Activated B cell treated with CpG ODN at 0.5 μM for 24 hours (primary cell): ENCODE results near the gene TBL2. TPM values are rescaled to one million over a fixed set of nuclear protein-coding genes. Genes with fewer than 3 reads are reported as not detected.
"Not testable (repeated sequence)": the region's sequence is repeated elsewhere in the genome, so short reads cannot be mapped to it uniquely, and the experiment has no call there.

Experiments used
- ATAC-seq: fragments of 200-7000 bp; cut with Tn5 transposase; one replicate; pipeline ENCODE4 v1.10.0; 2021; ENCODE audit warnings: low read depth, mild to moderate bottlenecking, moderate library complexity
- CTCF ChIA-PET: fragments of 350-600 bp; sonication (Branson Sonifier 250); formaldehyde crosslinking; loops from one replicate; lab custom pipeline; 2021; ENCODE audit warnings: antibody characterized with exemption; lab: Charles Lee
- POLR2A ChIA-PET: fragments of 350-600 bp; sonication (Branson Sonifier 250); formaldehyde crosslinking; loops from one replicate; lab custom pipeline; 2021; ENCODE audit warnings: antibody characterized with exemption; lab: Charles Lee
- DNase-seq: peaks from one replicate; pipeline ENCODE4 v3.0.0; 2022
- H3K27ac Mint-ChIP-seq: one replicate; pipeline ENCODE4 v1.8.0; 2020; ENCODE audit warnings: mixed read lengths
- H3K27me3 Mint-ChIP-seq: one replicate; pipeline ENCODE4 v1.8.0; 2021; ENCODE audit warnings: mixed read lengths
- H3K36me3 Mint-ChIP-seq: one replicate; pipeline ENCODE4 v1.8.0; 2021; ENCODE audit warnings: low read depth, mixed read lengths
- H3K4me1 Mint-ChIP-seq: one replicate; pipeline ENCODE4 v1.8.0; 2021; ENCODE audit warnings: mixed read lengths
- H3K4me3 Mint-ChIP-seq: one replicate; pipeline ENCODE4 v1.8.0; 2020; ENCODE audit warnings: mild to moderate bottlenecking, mixed read lengths
- H3K9me3 Mint-ChIP-seq: one replicate; pipeline ENCODE4 v1.8.0; 2020; ENCODE audit warnings: mixed read lengths
- intact Hi-C: fragments of 100-400 bp; cut with micrococcal nuclease; formaldehyde crosslinking; loops from one replicate; pipeline ENCODE4 v1.15.1; 2024
- total RNA-seq: library from RNA; stranded (reverse); gene quantifications from 2 replicates; pipeline ENCODE4 v1.2.3, GENCODE V29; 2022
- TF ChIP-seq, protein P1 (sequence below): fragments of 200-600 bp; IDR thresholded peaks from one replicate; pipeline ENCODE4 v1.8.0; 2022; ENCODE audit warnings: antibody characterized with exemption, mild to moderate bottlenecking

Gene TBL2
- total RNA-seq, 1 donor from 2014 or later: 33.5 TPM

DNA sequence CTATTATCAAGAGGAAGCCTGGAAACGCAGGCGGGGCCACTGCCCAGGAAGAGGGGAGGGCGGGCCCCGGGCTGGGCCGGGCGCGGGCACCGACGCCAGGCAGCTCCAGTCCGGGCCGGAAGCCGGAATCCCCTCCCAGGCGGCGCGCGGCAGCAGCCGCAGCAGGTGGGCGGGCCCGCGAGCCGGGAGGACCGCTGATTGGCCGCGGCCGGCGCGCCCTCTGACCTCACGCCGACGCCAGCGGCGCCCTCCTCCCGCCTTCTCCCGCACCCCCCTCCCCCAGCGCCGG is 21.3 kb downstream of the TBL2 start:
- Mint-ChIP-seq H3K27me3 (no peaks in the 10 kb centered on the region), H3K27ac (peak overlapping the region; percentile 87), H3K4me1 (peaks cover 28% of the 10 kb centered on the region), H3K4me3 (peak overlapping the region; percentile 90), H3K9me3 (no peaks in the 10 kb centered on the region), H3K36me3 (peaks cover 26% of the 10 kb centered on the region)
- ATAC-seq (peak; percentile 90), DNase-seq (peak; percentile 87)
- TF ChIP-seq, protein P1, sequence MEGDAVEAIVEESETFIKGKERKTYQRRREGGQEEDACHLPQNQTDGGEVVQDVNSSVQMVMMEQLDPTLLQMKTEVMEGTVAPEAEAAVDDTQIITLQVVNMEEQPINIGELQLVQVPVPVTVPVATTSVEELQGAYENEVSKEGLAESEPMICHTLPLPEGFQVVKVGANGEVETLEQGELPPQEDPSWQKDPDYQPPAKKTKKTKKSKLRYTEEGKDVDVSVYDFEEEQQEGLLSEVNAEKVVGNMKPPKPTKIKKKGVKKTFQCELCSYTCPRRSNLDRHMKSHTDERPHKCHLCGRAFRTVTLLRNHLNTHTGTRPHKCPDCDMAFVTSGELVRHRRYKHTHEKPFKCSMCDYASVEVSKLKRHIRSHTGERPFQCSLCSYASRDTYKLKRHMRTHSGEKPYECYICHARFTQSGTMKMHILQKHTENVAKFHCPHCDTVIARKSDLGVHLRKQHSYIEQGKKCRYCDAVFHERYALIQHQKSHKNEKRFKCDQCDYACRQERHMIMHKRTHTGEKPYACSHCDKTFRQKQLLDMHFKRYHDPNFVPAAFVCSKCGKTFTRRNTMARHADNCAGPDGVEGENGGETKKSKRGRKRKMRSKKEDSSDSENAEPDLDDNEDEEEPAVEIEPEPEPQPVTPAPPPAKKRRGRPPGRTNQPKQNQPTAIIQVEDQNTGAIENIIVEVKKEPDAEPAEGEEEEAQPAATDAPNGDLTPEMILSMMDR: no peak
- POLR2A ChIA-PET: interaction anchor here (0.6 to 5.8 kb wide), 9 partner anchors 9 to 544 kb away, joined by 3 to 59 read pairs (median 4); partner anchors contain the start of genes ABHD11, BAZ1B and TBL2
- intact Hi-C loops: loop anchor here (1.0 to 2.0 kb wide), 6 partner anchors 12 to 728 kb away; partner anchors contain the start of genes ABHD11, BAZ1B, NSUN5 and TBL2
- CTCF ChIA-PET: no interaction called here

DNA sequence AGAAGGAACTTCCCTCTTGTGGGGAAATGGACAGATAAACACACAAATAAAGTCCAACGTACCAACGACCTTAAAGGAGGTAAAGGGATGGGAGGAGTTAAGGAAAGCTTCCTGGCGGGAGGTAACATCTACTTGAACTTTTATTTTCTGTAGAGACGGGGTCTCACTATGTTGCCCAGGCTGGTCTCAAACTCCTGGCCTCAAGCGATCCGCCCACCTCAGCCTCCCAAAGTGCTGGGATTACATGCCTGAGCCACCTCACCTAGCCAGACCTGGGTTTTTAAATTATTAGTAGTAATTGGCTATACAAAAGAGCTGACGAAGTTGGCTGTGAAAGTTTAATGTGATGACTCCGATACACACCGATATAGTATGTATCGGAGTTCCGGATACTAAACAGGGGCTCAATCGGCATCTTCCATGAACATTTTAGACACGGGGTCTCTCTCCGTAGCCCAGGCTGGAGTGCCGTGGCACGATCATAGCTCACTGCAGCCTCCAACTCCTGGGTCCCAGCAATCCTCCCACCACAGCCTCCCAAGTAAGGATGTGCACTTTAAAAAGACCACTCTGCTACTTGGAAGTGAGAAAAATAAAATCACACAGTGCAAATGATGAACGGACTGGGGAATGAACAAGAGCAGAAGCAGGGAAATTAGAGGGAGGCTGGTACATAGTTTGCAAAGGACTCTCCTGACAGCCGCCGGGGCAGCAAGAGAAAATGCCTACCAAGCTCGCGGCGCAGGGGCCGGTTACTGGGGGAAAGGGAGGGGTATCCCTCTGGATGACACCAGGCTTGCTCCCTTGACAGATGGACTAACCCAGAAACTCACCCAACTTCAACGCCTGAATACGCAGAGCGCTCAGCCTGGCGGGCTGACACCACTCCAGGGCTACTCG is 21.9 kb downstream of the TBL2 start:
- Mint-ChIP-seq H3K4me3 (peak overlapping the region; percentile 90), H3K9me3 (no peaks in the 10 kb centered on the region), H3K4me1 (peaks cover 29% of the 10 kb centered on the region), H3K27ac (peak overlapping the region; percentile 85), H3K36me3 (peaks cover 30% of the 10 kb centered on the region), H3K27me3 (no peaks in the 10 kb centered on the region)
- intact Hi-C loops: loop anchor here (1.0 to 2.0 kb wide), 6 partner anchors 13 to 728 kb away; partner anchors contain the start of genes ABHD11, BAZ1B, NSUN5 and TBL2
- ATAC-seq (no peak), DNase-seq (no peak)
- ChIA-PET CTCF (no interaction called here), POLR2A (interaction anchor here (0.6 to 5.8 kb wide), 9 partner anchors 10 to 544 kb away, joined by 3 to 59 read pairs (median 4); partner anchors contain the start of genes ABHD11, BAZ1B and TBL2)
- TF ChIP-seq, protein P1: no peak

DNA sequence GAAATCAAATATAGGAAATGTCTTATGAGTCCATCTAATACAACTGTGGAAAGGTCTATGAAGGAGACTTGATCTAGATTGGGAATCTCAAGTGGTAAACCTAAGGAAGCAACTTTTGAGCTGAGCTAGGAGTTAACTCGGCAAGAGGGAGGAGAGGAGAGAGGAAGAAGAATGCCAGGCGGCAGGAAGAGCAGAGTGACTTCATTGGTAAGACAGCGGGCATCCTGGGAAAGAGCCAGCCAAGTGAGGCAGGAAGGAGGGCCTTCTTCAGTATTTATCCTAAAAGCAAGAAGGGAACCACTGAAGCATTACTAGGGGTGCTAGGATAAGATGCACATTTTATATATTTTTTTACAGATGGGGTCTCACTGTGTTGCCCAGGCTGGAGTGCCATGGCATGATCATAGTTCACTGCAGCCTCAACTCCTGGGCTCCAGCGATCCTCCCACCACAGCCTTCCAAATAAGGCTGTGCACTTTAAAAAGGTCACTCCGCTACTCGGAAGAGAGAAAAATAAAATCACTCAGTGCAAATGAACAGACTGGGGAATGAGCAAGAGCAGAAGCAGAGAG is 22.9 kb downstream of the TBL2 start:
- ATAC-seq (no peak), DNase-seq (no peak)
- Mint-ChIP-seq H3K9me3 (no peaks in the 10 kb centered on the region), H3K4me3 (peak overlapping the region; percentile 90), H3K36me3 (peaks cover 37% of the 10 kb centered on the region), H3K27ac (peak overlapping the region; percentile 39), H3K4me1 (peaks cover 29% of the 10 kb centered on the region), H3K27me3 (no peaks in the 10 kb centered on the region)
- intact Hi-C loops: no loop called here
- ChIA-PET POLR2A (interaction anchor here (0.6 to 3.5 kb wide), 4 partner anchors 9 to 36 kb away, joined by 3 to 29 read pairs (median 3); partner anchors contain the start of gene BAZ1B), CTCF (no interaction called here)
- TF ChIP-seq, protein P1: no peak

DNA sequence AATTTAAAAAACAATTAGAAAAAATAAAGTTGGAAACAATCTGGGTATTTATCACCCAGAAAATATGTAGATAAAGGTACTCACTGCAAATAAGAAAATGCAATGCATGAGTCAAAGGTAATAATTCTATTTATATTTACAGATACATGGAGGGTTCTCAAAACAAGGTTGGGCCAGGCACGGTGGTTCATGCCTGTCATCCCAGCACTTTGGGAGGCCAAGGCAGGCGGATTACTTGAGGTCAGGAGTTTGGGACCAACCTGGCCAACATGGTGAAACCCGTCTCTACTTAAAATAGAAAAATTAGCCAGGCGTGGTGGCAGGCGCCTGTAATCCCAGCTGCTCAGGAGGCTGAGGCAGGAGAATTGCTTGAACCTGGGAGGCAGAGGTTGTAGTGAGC is 28.3 kb downstream of the TBL2 start:
- not testable (repeated sequence) for H3K27ac Mint-ChIP-seq, ATAC-seq

DNA sequence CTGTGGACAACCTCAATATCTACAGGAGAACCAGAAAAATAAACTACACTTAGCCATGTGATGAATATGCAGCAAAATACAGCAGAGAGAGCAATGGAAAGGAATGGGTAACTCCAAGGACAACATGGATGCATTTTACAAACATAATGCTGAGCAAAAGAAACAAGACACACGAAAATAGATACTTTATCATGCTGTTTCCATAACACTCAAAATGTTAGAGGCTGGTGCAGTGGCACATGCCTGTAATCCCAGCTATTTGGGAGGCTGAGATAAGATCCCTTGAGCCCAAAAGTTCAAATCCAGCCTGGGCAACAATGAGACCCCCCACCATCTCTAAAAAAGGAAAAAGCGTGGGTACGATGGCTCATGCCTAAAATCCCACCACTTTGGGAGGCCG is 29.2 kb downstream of the TBL2 start:
- Mint-ChIP-seq H3K27me3 (no peaks in the 10 kb centered on the region), H3K4me1 (peaks cover 6% of the 10 kb centered on the region), H3K36me3 (peaks cover 58% of the 10 kb centered on the region), H3K9me3 (no peaks in the 10 kb centered on the region), H3K27ac (no peak overlapping the region), H3K4me3 (no peak overlapping the region)
- TF ChIP-seq, protein P1: no peak
- no peak for ATAC-seq
- POLR2A ChIA-PET: no interaction called here
- no peak for DNase-seq
- CTCF ChIA-PET: no interaction called here
- intact Hi-C loops: no loop called here

More for the DNA sequence above, 28.3 kb downstream of the TBL2 start:
- CTCF ChIA-PET, intact Hi-C loops, H3K27me3 Mint-ChIP-seq, H3K9me3 Mint-ChIP-seq, POLR2A ChIA-PET, H3K4me1 Mint-ChIP-seq, H3K4me3 Mint-ChIP-seq, DNase-seq: not testable (repeated sequence)
- peaks cover 63% of the 10 kb centered on the region for H3K36me3 Mint-ChIP-seq
